Midbrain (tissue), 1 donor: ENCODE results near the gene MYLIP.
"Not testable (repeated sequence)": the region's sequence is repeated elsewhere in the genome, so short reads cannot be mapped to it uniquely, and the experiment has no call there.

Experiments used
- DNase-seq: peaks from one replicate; lab custom pipeline; 2025; lab: John Stamatoyannopoulos, UW

MYLIP gene

DNA sequence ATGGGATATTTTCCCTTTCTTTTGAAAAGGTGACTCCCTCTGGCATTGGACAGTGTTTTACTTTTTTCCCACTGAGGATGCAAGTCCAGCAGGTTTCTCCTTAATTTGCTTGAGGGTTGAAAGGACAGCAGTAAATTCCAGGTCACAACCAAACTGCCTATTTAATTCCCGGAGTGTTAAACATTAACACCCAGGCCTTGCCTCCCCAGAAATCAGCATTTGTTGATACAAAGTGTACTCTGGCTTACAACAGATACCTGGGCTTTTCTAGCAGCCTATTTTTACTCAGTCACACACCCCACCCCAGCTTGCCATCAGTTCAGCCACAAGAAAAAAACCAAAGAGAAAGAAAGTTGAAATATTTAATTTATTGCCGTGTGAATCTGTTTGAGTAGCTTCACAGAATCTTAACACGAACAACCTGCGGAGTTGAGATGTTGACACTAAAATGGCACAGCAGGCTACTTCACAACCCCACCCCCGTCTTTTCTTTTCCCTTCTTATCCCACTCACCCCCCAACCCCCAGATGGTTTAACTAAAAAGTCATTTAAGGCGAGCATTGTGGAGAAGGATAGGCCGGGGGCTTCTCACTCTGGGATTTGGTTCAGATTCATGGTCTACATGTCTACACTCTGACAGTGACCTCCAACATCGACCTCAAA lies 45.7 kb downstream of the MYLIP start:
- DNase-seq = no peak

DNA sequence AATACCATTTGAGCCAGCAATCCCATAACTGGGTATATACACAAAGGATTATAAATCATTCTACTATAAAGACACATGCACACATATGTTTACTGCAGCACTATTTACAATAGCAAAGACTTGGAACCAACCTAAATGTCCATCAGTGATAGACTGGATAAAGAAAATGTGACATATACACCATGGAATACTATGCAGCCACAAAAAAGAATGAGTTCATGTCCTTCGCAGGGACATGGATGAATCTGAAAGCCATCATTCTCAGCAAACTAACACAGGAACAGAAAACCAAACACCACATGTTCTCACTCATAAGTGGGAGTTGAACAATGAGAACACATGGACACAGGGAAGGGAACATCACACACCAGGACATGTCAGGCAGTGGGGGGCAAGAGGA lies 47.7 kb downstream of the MYLIP start:
- DNase-seq = not testable (repeated sequence)

DNA sequence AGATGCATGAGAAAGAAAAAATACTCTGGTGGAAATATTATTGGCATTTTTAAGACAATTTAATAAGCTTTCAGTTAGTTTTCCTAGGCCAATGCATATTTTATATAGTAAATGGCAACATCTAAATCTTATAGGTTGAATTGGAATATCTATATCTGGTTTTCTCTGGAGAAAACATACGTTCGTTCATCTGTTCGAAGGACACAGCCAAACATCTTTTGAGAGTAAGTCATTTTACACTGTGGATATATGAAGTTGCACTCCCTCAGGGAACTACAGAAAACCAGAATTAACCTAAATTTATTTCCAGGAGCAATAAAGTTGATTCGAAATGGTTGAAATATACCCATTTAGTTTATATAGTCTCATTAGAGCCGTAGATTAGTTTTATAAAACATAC lies 49.0 kb downstream of the MYLIP start:
- DNase-seq = no peak

DNA sequence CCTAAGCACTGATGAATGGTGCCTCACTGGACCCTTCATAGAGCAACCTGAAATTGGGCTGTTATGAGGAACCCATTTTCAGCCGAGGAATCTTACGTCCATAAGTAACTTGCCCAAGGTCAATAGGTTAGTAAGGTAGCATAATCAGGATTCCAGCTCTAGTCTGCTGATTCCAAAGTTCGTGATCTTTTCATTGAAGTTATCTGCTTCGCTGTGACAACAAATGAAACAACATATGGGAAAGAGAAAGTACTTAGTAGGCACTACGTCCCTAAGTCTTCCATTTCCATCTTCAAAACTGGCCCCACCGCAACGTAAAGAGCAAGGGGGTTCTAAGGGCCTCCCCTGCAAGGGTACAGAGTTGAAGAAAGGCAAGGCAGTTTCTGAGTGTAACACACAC lies 49.5 kb downstream of the MYLIP start:
- no peak for DNase-seq

DNA sequence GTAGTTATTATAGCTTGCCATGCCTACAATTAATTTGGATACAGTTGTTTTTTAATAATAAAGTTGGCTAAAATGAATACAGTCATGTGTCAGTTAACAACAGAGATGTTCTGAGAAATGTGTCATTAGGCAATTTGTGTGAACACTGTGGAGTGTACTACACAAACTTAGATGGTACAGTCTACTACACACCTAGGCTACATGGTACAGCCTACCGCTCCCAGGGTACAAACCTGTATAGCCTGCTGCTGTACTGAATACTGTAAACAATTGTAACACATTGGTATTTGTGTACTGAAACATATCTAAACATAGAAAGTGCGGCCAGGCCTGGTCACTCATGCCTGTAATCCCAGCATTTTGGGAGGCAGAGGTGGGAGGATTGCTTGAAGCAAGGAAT lies 50.2 kb downstream of the MYLIP start:
- DNase-seq = no peak

DNA sequence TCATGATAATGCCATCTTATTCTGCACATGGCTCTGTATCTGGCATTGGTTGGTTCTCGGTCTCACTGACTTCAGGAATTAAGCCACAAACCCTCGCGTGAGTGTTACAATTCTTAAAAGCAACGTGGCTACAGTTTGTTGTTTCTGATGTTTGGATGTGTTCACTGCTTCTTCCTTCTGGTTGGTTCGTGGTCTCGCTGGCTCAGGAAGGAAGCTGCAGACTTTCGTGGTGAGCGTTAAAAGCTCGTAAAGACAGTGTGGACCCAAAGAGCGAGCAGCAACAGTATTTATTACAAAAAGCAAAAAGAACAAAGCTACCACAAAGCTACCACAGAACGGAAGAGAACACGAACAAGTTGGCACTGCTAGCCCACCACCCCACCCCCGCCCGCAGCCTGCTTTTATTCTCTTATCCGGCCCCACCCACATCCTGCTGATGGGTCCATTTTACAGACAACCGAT lies 51.1 kb downstream of the MYLIP start:
- DNase-seq = no peak

DNA sequence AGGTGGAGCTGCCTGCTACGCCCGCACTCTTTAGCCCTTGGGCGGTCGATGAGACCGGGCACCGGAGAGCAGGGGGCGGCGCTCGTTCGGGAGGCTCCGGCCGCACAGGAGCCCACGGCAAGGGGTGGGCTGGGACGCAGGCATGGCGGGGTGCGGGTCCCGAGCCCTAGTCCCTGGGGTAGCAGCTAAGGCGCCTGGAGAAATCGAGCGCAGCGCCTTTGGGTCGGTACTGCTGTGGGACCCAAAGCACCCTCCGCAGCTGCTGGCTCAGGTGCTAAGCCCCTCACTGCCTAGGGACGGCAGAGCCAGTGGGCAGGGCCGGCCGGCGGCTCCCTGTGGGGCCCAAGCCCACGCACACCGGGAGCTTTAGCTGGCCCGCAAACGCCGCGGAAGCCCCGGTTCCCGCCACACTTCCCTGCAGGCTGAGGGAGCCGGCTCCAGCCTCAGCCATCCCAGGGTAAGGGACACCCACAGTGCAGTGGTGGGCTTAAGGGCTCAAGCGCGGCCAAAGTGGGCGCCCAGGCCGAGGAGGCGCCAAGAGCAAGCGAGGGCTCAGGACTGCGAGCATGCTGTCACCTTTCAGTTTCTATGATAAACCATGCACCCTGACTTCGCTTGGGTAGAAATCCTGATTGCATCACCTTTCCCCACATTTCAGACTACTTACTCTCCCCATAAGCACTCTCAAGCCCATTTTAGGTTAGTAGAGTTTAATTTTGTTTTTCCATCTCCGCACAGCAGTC lies 52.0 kb downstream of the MYLIP start:
- no peak for DNase-seq

DNA sequence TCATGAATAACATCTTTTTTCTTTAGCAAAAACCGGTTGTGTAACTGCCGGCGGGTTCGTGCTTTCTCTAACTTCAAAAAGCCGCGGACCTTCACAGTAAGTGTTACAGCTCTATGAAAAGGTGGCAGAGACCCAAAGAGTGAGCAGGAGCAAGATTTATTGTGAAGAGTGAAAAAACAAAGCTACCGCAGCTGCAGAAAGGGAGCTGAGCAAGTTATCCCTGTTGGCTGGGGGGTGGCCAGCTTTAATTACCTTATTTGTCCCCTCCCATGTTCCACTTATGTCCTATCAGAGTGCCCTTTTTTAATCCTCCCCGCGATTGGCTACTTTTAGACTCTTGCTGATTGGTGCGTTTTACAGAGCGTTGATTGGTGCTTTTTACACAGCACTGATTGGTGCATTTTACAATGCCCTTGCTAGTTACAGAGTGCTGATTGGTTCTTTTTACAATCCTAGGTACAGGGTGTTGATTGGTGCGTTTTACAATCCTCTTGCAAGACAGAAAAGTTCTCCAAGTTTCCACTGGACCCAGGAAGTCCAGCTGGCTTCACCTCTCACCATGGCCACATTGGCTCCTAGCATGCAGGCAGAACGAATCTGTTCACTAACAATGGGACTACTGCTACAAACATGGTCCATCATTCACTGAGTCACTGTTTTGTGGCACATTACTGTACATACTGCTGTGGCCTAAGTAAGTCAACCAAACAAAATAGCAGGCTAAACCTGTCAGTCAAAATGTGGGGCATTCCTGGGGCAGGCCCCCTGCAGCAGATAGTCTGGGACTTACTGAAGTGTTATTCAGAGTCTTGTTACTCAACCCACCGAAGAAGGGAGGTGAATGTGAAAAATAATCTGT lies 52.8 kb downstream of the MYLIP start:
- DNase-seq = no peak

DNA sequence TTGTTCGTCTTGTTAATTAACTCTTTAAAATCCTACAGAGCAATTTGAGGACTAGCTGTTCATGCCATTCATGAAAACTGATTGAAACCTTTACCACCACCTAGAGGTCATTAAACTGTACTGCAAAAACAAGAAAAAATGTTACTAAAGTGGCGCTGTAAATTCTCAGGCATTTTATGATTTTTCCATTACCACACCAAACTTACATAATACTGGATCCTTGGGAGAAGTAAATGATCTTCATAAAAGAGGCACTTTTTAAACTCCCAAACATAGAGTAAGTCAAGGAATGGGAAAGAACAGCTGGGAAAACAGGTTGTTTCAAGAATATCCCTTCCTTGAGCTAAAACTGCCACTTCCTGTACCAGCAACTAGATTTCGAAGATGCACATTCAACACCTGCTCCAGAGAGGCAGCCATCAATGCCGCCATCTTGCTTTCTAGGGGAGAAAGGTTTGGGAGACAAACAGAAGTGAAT lies 54.3 kb downstream of the MYLIP start:
- peak; percentile 53 for DNase-seq

DNA sequence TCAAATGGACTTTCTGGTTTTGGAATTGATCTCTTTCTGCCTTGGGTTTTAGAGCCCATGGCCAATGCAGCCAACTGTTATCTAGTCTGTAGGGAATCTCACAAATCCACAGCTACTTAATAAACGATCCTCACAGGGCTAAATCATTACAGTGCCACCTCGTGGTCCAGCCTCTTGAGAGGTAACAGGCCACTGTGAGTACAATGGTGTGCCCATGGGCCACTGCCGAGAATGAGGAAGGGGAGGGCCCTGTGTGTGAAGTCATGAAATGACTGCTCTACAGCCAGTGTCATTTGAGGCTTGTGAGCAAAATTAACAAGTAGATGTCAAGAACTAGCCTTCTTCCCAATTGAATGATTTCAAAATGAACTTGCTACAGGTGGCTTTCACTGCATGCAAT lies 55.2 kb downstream of the MYLIP start:
- no peak for DNase-seq

DNA sequence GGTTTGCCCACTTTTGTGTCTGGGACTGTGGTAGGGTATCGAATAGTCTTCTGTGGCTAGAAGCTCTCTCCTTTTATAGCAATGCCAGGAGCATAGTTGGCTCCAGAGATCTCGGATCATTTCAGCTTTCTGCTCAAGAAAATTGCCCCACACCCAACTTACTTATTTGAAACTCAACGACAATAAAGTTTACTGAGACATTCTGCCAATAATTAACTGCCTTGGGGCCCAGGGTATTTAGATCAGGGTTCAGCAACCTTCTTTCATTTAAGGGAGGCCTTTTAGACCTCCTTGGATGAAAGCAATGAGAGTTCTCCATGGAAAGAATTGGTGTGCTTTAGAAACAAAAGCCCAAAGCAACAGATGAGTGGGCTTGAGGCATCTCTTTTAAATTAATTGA lies 55.7 kb downstream of the MYLIP start:
- no peak for DNase-seq

DNA sequence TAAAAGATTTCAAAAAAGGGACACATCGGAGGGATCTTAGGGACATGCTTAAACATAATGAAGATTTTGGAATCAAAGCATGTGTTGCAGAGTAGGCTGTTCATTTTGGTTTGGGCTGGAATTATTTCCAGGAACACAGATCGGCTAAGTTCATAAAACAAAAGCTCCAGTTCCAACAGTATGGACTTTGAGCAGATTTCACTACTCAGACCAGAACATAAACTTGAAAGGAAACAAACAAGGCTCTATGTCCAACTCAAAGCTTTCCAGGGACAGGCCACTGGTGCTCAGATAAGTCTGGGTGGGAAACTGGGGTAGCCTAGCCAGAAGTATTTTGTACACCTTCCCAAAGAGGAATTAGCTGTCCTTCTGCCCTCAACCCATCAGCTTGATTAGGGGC lies 58.3 kb downstream of the MYLIP start:
- no peak for DNase-seq

DNA sequence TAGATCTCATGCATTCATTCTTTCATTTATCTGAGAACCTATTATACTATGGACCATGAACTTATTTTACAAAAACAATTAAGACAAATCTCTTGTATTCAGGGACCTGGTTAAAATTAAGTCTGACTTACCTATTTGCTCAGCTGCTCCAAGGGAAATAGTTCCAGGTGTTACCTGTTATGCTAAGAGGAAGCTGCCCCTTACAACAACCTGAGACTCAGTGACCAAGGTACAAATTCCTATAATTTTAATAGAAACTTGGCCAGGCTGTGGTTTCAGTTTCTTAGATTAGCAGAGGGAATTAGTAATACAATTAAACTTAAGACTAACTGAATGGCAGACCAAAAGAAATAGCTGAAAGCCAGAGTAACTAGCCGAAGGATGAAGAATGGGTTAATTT lies 61.3 kb downstream of the MYLIP start:
- no peak for DNase-seq

DNA sequence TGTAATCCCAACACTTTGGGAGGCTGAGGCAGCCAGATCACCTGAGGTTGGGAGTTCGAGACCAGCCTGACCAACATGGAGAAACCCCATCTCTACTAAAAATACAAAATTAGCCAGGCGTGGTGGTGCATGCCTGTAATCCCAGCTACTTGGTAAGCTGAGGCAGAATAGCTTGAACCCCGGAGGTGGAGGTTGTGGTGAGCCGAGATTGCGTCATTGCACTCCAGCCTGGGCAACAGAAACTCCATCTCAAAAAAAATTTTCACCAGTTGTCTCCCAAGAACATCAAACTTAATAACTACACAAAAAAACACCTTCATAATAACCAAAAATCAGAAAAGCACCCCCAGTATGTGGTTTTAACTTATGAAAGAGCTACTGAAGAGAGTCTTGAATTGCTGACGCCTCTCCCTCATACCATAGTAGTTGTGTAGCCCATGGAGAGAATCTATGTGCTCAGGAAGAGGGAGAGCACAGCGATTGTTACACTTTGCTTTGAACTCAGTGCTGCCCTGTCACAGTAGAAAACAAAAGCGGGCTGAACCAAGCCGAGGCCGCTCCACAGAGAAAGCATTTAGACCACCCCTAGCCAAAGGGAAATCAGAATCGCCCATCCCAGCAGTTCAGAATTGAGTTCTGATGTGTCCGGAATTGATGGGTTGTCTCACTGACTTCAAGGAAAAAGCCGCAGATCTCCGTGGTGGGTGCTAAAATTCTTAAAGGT lies 67.5 kb downstream of the MYLIP start:
- DNase-seq = no peak

DNA sequence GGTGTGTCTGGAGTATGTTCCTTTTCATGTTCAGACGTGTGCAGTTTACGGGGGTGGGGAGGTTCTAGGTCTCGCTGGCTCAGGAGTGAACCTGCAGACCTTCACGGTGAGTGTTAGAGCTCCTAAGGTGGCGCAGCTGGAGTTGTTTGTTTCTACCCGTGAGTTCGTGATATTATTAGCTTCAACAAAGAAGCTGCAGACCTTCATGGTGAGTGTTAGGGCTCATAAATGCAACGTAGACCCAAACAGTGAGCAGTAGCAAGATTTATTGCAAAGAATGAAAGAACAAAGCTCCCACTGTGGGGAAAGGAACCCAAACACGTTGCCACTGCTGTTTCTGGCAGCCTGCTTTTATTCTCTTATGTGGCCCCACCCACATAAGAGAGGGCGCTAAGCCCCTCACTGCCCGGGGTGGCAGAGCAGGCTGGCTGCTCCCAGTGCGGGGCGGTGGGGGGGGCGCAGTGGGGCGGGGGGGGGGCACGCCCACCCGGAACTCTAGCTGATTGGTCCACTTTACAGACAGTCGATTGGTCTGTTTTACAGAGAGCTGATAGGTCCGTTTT lies 68.2 kb downstream of the MYLIP start:
- no peak for DNase-seq
